ENCODE measurements around the gene HMOX2. TPM values are rescaled to one million over a fixed set of nuclear protein-coding genes. Genes with fewer than 3 reads are reported as not detected.

Gene HMOX2
- total RNA-seq, 1 donor from 2014 or later = 47.2 TPM

- H3K27me3 Mint-ChIP-seq (ENCODE audit: unreplicated experiment) = no peaks in the 10 kb centered on the region
- peaks cover 11% of the 10 kb centered on the region for H3K36me3 Mint-ChIP-seq (ENCODE audit: unreplicated experiment)
- no peak for DNase-seq (ENCODE audit: extremely low spot score, unreplicated experiment)
- H3K9me3 Mint-ChIP-seq (ENCODE audit: unreplicated experiment) = no peaks in the 10 kb centered on the region
- TF ChIP-seq CTCF (IDR thresholded peaks at IDR 0.05) = no peak
- no peak overlapping the region for H3K27ac Mint-ChIP-seq (ENCODE audit: unreplicated experiment)
- H3K4me3 Mint-ChIP-seq (ENCODE audit: unreplicated experiment) = no peak overlapping the region
- H3K4me1 Mint-ChIP-seq (ENCODE audit: unreplicated experiment) = peaks cover 16% of the 10 kb centered on the region
These were observed 56.0 kb downstream of the HMOX2 start for GRCh38 chr16:4532238-4532637.

- no peak overlapping the region for H3K27ac Mint-ChIP-seq (ENCODE audit: unreplicated experiment)
These were observed 57.3 kb downstream of the HMOX2 start for GRCh38 chr16:4533490-4533889.

GRCh38 chr16:4534151-4534790, 58.1 kb downstream of the HMOX2 start:
- Mint-ChIP-seq H3K36me3 (ENCODE audit: unreplicated experiment) (peaks cover 11% of the 10 kb centered on the region), H3K4me1 (ENCODE audit: unreplicated experiment) (peaks cover 23% of the 10 kb centered on the region), H3K27ac (ENCODE audit: unreplicated experiment) (no peak overlapping the region), H3K4me3 (ENCODE audit: unreplicated experiment) (no peak overlapping the region), H3K27me3 (ENCODE audit: unreplicated experiment) (no peaks in the 10 kb centered on the region), H3K9me3 (ENCODE audit: unreplicated experiment) (no peaks in the 10 kb centered on the region)
- no peak for DNase-seq (ENCODE audit: extremely low spot score, unreplicated experiment)
- TF ChIP-seq CTCF (IDR thresholded peaks at IDR 0.05) = no peak

More at GRCh38 chr16:4533490-4533889, 57.3 kb downstream of the HMOX2 start:
- no peak for DNase-seq (ENCODE audit: extremely low spot score, unreplicated experiment)
- Mint-ChIP-seq H3K36me3 (ENCODE audit: unreplicated experiment) (peaks cover 11% of the 10 kb centered on the region), H3K4me3 (ENCODE audit: unreplicated experiment) (no peak overlapping the region), H3K9me3 (ENCODE audit: unreplicated experiment) (no peaks in the 10 kb centered on the region), H3K27me3 (ENCODE audit: unreplicated experiment) (no peaks in the 10 kb centered on the region), H3K4me1 (ENCODE audit: unreplicated experiment) (peaks cover 21% of the 10 kb centered on the region)
- no peak for TF ChIP-seq CTCF (IDR thresholded peaks at IDR 0.05)

- Mint-ChIP-seq H3K36me3 (ENCODE audit: unreplicated experiment) (peaks cover 15% of the 10 kb centered on the region), H3K27ac (ENCODE audit: unreplicated experiment) (no peak overlapping the region), H3K9me3 (ENCODE audit: unreplicated experiment) (peaks cover 6% of the 10 kb centered on the region), H3K27me3 (ENCODE audit: unreplicated experiment) (no peaks in the 10 kb centered on the region), H3K4me3 (ENCODE audit: unreplicated experiment) (no peak overlapping the region), H3K4me1 (ENCODE audit: unreplicated experiment) (peaks cover 19% of the 10 kb centered on the region)
- TF ChIP-seq CTCF (IDR thresholded peaks at IDR 0.05) = no peak
- DNase-seq (ENCODE audit: extremely low spot score, unreplicated experiment) = no peak
These were observed 59.5 kb downstream of the HMOX2 start for GRCh38 chr16:4535627-4536108.

GRCh38 chr16:4536391-4537106, 60.4 kb downstream of the HMOX2 start:
- H3K36me3 Mint-ChIP-seq (ENCODE audit: unreplicated experiment) = peaks cover 15% of the 10 kb centered on the region
- peak overlapping the region; percentile 73 for H3K4me3 Mint-ChIP-seq (ENCODE audit: unreplicated experiment)
- no peaks in the 10 kb centered on the region for H3K27me3 Mint-ChIP-seq (ENCODE audit: unreplicated experiment)
- TF ChIP-seq CTCF (IDR thresholded peaks at IDR 0.05) = no peak
- no peak for DNase-seq (ENCODE audit: extremely low spot score, unreplicated experiment)
- H3K9me3 Mint-ChIP-seq (ENCODE audit: unreplicated experiment) = peaks cover 6% of the 10 kb centered on the region
- peaks cover 19% of the 10 kb centered on the region for H3K4me1 Mint-ChIP-seq (ENCODE audit: unreplicated experiment)
- no peak overlapping the region for H3K27ac Mint-ChIP-seq (ENCODE audit: unreplicated experiment)

Data from osteocyte (in vitro differentiated cells).